ENCODE results near the gene GSTP1. TPM values are rescaled to one million over a fixed set of nuclear protein-coding genes. Genes with fewer than 3 reads are reported as not detected.

GSTP1 gene
- total RNA-seq: 524 and 841 TPM in 2 replicates

GRCh38 chr11:67583247-67584204 is at the start of gene GSTP1:
Gene GSTP1 (plus strand): TSS chr11:67583812. CDS start chr11:67583844, 32 bp downstream.

GRCh38 chr11:67606492-67607295 is 23.1 kb downstream of the GSTP1 start, which contains the start of gene NDUFV1:
Gene NDUFV1 (plus strand): TSS chr11:67606936. CDS start chr11:67607005, 69 bp downstream.

GRCh38 chr11:67629386-67630227 is 46.0 kb downstream of the GSTP1 start, which contains the start of gene NUDT8:
Gene NUDT8 (minus strand): TSS chr11:67629937. CDS start chr11:67629911, 26 bp downstream.

Small RNA genes within 50 kb of the gene (small RNA-seq; reads per million reads assigned to genes)
- not detected for gene AP003385.3

Other genes starting within 250 kb of the GSTP1 start
- 53.0 and 75.8 TPM in 2 replicates for gene POLD4, start 230.3 kb upstream of the GSTP1 start, total RNA-seq
- 4.6 TPM in 2 replicates for gene CLCF1, start 210.2 kb upstream of the GSTP1 start, total RNA-seq
- 6.7 and 8.8 TPM in 2 replicates for gene RAD9A, start 191.8 kb upstream of the GSTP1 start, total RNA-seq
- 275 and 323 TPM in 2 replicates for gene PPP1CA, start 182.0 kb upstream of the GSTP1 start, total RNA-seq
- under 0.01 and 0.19 TPM in 2 replicates for gene TBC1D10C, start 179.7 kb upstream of the GSTP1 start, total RNA-seq
- 0.19 and 0.33 TPM in 2 replicates for gene CARNS1, start 168.1 kb upstream of the GSTP1 start, total RNA-seq
- gene RPS6KB2, start 155.3 kb upstream of the GSTP1 start, total RNA-seq: 43.0 and 44.4 TPM in 2 replicates
- gene PTPRCAP, start 146.1 kb upstream of the GSTP1 start, total RNA-seq: 0.19 and 0.33 TPM in 2 replicates
- gene CORO1B, start 140.3 kb upstream of the GSTP1 start, total RNA-seq: 139 and 168 TPM in 2 replicates
- gene GPR152, start 131.1 kb upstream of the GSTP1 start, total RNA-seq: not detected in 2 replicates
- gene CABP4, start 128.5 kb upstream of the GSTP1 start, total RNA-seq: 1.9 and 3.9 TPM in 2 replicates
- 24.7 and 32.0 TPM in 2 replicates for gene TMEM134, start 114.6 kb upstream of the GSTP1 start, total RNA-seq
- 38.9 and 59.1 TPM in 2 replicates for gene AIP, start 100.8 kb upstream of the GSTP1 start, total RNA-seq
- gene PITPNM1, start 78.4 kb upstream of the GSTP1 start, total RNA-seq: 7.3 and 11.4 TPM in 2 replicates
- gene CDK2AP2, start 75.7 kb upstream of the GSTP1 start, total RNA-seq: 24.2 and 24.6 TPM in 2 replicates
- gene CABP2, start 60.4 kb upstream of the GSTP1 start, total RNA-seq: not detected in 2 replicates
- 161 and 225 TPM in 2 replicates for gene NDUFV1, start 23.1 kb downstream of the GSTP1 start, total RNA-seq
- 5.2 and 10.6 TPM in 2 replicates for gene NUDT8, start 46.1 kb downstream of the GSTP1 start, total RNA-seq
- gene TBX10, start 56.0 kb downstream of the GSTP1 start, total RNA-seq: not detected in 2 replicates
- not detected in 2 replicates for gene ACY3, start 66.9 kb downstream of the GSTP1 start, total RNA-seq
- not detected in 2 replicates for gene ALDH3B2, start 90.8 kb downstream of the GSTP1 start, total RNA-seq